GM23338 (cell line): ENCODE measurements around the gene CCDC102A. TPM values are rescaled to one million over a fixed set of nuclear protein-coding genes. Genes with fewer than 3 reads are reported as not detected.

Source experiments
- ATAC-seq: fragments of 200-7000 bp; cut with Tn5 transposase; 3 replicates; pipeline ENCODE4 v1.9.1; 2020
- DNase-seq: peaks from one replicate; pipeline ENCODE4 v3.0.0-alpha.2; 2015; ENCODE audit warnings: low spot score
- H2AFZ ChIP-seq: fragments of 200-600 bp; sonication (generic); 2 replicates; pipeline ENCODE4 v1.8.0; 2016; ENCODE audit warnings: antibody characterized with exemption, mild to moderate bottlenecking, moderate library complexity
- H3F3A ChIP-seq: fragments of 200-600 bp; sonication (generic); replicated peaks from 2 replicates; pipeline ENCODE4 v1.8.0; 2017; ENCODE audit warnings: antibody characterized with exemption, mixed run types, low read depth
- H3K27ac ChIP-seq: fragments of 200-600 bp; sonication (generic); 2 replicates; pipeline ENCODE4 v1.6.1; 2016; ENCODE audit warnings: low read depth
- H3K27me3 ChIP-seq: fragments of 200-600 bp; sonication (generic); 2 replicates; pipeline ENCODE4 v1.8.0; 2016; ENCODE audit warnings: mild to moderate bottlenecking, mixed run types, moderate library complexity; ENCODE audit not compliant: insufficient read depth
- H3K36me3 ChIP-seq: fragments of 200-600 bp; sonication (generic); 2 replicates; pipeline ENCODE4 v1.8.0; 2016; ENCODE audit warnings: mild to moderate bottlenecking; ENCODE audit not compliant: insufficient read depth
- H3K4me1 ChIP-seq: fragments of 200-600 bp; sonication (generic); 2 replicates; pipeline ENCODE4 v1.8.0; 2016; ENCODE audit warnings: mild to moderate bottlenecking, moderate library complexity; ENCODE audit not compliant: insufficient read depth
- H3K4me2 ChIP-seq: fragments of 200-600 bp; sonication (generic); 2 replicates; pipeline ENCODE4 v1.7.1; 2017; ENCODE audit warnings: mixed run types
- H3K4me3 ChIP-seq: fragments of 200-600 bp; sonication (generic); 2 replicates; pipeline ENCODE4 v1.6.1; 2016; ENCODE audit warnings: mixed run types
- H3K79me2 ChIP-seq: fragments of 200-600 bp; sonication (generic); replicated peaks from 2 replicates; pipeline ENCODE4 v1.8.0; 2017; ENCODE audit warnings: mild to moderate bottlenecking; ENCODE audit not compliant: insufficient read depth
- H3K9me2 ChIP-seq: fragments of 200-600 bp; sonication (generic); 2 replicates; pipeline ENCODE4 v1.8.0; 2017; ENCODE audit not compliant: insufficient read depth
- H4K20me1 ChIP-seq: fragments of 200-600 bp; sonication (generic); replicated peaks from 2 replicates; pipeline ENCODE4 v1.8.0; 2017; ENCODE audit warnings: mild to moderate bottlenecking; ENCODE audit not compliant: insufficient read depth
- H3K27ac Mint-ChIP-seq: 2 replicates; pipeline ENCODE4 v1.8.0; 2020; ENCODE audit warnings: inconsistent platforms, mild to moderate bottlenecking, moderate library complexity, mixed read lengths
- H3K27me3 Mint-ChIP-seq: 3 replicates; pipeline ENCODE4 v1.8.0; 2022; ENCODE audit warnings: low read depth, mild to moderate bottlenecking, moderate library complexity, mixed read lengths, inconsistent platforms; ENCODE audit not compliant: insufficient read depth, poor library complexity
- H3K36me3 Mint-ChIP-seq: 3 replicates; pipeline ENCODE4 v1.8.0; 2021; ENCODE audit warnings: low read depth, mild to moderate bottlenecking, inconsistent platforms, moderate library complexity, mixed read lengths
- H3K4me1 Mint-ChIP-seq: 3 replicates; pipeline ENCODE4 v1.8.0; 2020; ENCODE audit warnings: mild to moderate bottlenecking, inconsistent platforms, mixed read lengths
- H3K4me3 Mint-ChIP-seq: 3 replicates; pipeline ENCODE4 v1.8.0; 2021; ENCODE audit warnings: moderate library complexity, mild to moderate bottlenecking, inconsistent platforms, mixed read lengths
- H3K9me3 Mint-ChIP-seq: 3 replicates; pipeline ENCODE4 v1.8.0; 2020; ENCODE audit warnings: moderate library complexity, mild to moderate bottlenecking, inconsistent platforms, mixed read lengths
- CREB1 ChIP-seq: fragments of 250-450 bp; sonication (Bioruptor Pico); IDR thresholded peaks from 2 replicates; pipeline ENCODE4 v1.5.0; 2020; ENCODE audit warnings: low read depth, mild to moderate bottlenecking, moderate library complexity
- CTCF ChIP-seq, 2 experiments: fragments of 200-600 bp in 1 of 2; sonication (generic) in 1 of 2; conservative IDR thresholded peaks; 2 replicates each; pipeline versions ENCODE4 v1.5.1 to v1.6.1; 2016 to 2017; ENCODE audit warnings: antibody characterized with exemption in 2 of 2, low read depth in 2 of 2, mild to moderate bottlenecking in 2 of 2, moderate library complexity in 1 of 2
- ETS1 ChIP-seq: IDR thresholded peaks from 2 replicates; pipeline ENCODE4 v1.6.1; 2016; ENCODE audit warnings: antibody characterized with exemption
- EZH2 ChIP-seq: fragments of 200-600 bp; sonication (generic); IDR thresholded peaks from one replicate; pipeline ENCODE4 v1.8.0; 2017; ENCODE audit warnings: antibody characterized with exemption, mild to moderate bottlenecking, low read depth; ENCODE audit not compliant: unreplicated experiment
- EZH2phosphoT487 ChIP-seq: fragments of 200-600 bp; sonication (generic); IDR thresholded peaks from one replicate; pipeline ENCODE4 v1.8.1; 2018; ENCODE audit warnings: antibody characterized with exemption; ENCODE audit not compliant: unreplicated experiment
- JUNB ChIP-seq: IDR thresholded peaks from one replicate; pipeline ENCODE4 v1.6.1; 2016; ENCODE audit warnings: antibody characterized with exemption; ENCODE audit not compliant: unreplicated experiment
- NANOG ChIP-seq: IDR thresholded peaks from 2 replicates; pipeline ENCODE4 v1.6.1; 2016; ENCODE audit warnings: antibody characterized with exemption, borderline replicate concordance
- POLR2AphosphoS5 ChIP-seq: IDR thresholded peaks from 2 replicates; pipeline ENCODE4 v1.6.1; 2016; ENCODE audit warnings: antibody characterized with exemption, low read depth
- STAT1 ChIP-seq: IDR thresholded peaks from one replicate; pipeline ENCODE4 v1.6.1; 2016; ENCODE audit warnings: antibody characterized with exemption; ENCODE audit not compliant: unreplicated experiment
- ZNF114 ChIP-seq: fragments of 250-450 bp; sonication (Bioruptor Pico); IDR thresholded peaks from 2 replicates; pipeline ENCODE4 v1.5.0; 2020; ENCODE audit warnings: mild to moderate bottlenecking, moderate library complexity
- ZNF331 ChIP-seq: fragments of 250-450 bp; sonication (Bioruptor Pico); IDR thresholded peaks from 2 replicates; pipeline ENCODE4 v1.5.0; 2020; ENCODE audit warnings: low read depth, mild to moderate bottlenecking, moderate library complexity
- ZNF462 ChIP-seq: fragments of 250-450 bp; sonication (Bioruptor Pico); IDR thresholded peaks from 2 replicates; pipeline ENCODE4 v1.5.0; 2020; ENCODE audit warnings: mild to moderate bottlenecking, moderate library complexity
- polyA plus RNA-seq: library from polyadenylated mRNA; unstranded; fragments of >200 nt; fragmentation: Nextera tagmentation; extraction: Ambion mirVana; gene quantifications from 2 replicates; pipeline ENCODE4 v1.2.1, GENCODE V29; 2016
- total RNA-seq: library from RNA; depleted of rRNA; stranded (reverse); fragments of >200 nt; shearing (Covaris generic); gene quantifications from 2 replicates; pipeline ENCODE4 v1.2.3, GENCODE V29; 2014

Gene CCDC102A
- total and polyA plus RNA-seq, 2 experiments from 2014 or later, result 2.0 to 5.2 TPM

GRCh38 chr16:57468346-57468745, 68.0 kb downstream of the CCDC102A start (continued):
- no peak for TF ChIP-seq EZH2
- TF ChIP-seq STAT1, result no peak
- no peak for TF ChIP-seq POLR2AphosphoS5
- TF ChIP-seq JUNB, result no peak

- Histone ChIP-seq H3K79me2 (peaks cover 36% of the 10 kb centered on the region), H3F3A (no peaks in the 10 kb centered on the region; the same call in 1 of the 2 replicates), H3K9me2 (no peaks in the 10 kb centered on the region), H3K4me1 (peaks cover 9% of the 10 kb centered on the region; the same call in 1 of the 2 replicates), H3K4me3 (no peak overlapping the region), H3K4me2 (no peak overlapping the region), H4K20me1 (peaks cover 11% of the 10 kb centered on the region), H3K27ac (no peak overlapping the region), H3K36me3 (peaks cover 40% of the 10 kb centered on the region), H2AFZ (no peak overlapping the region), H3K27me3 (no peaks in the 10 kb centered on the region)
- Mint-ChIP-seq H3K9me3 (no peaks in the 10 kb centered on the region), H3K27me3 (peaks cover 5% of the 10 kb centered on the region), H3K4me3 (no peak overlapping the region; the same call in 2 of the 3 replicates), H3K27ac (no peak overlapping the region), H3K36me3 (peaks cover 61% of the 10 kb centered on the region), H3K4me1 (peaks cover 8% of the 10 kb centered on the region; the same call in 2 of the 3 replicates)
- ATAC-seq (no peak), DNase-seq (no peak)
- no peak for TF ChIP-seq EZH2
Observed at GRCh38 chr16:57464523-57464922, 71.8 kb downstream of the CCDC102A start.

GRCh38 chr16:57462978-57463362, 73.4 kb downstream of the CCDC102A start:
- H3K27me3 Mint-ChIP-seq, result peaks cover 3% of the 10 kb centered on the region
- Histone ChIP-seq H3K4me1 (peaks cover 9% of the 10 kb centered on the region; the same call in 1 of the 2 replicates), H3K27ac (no peak overlapping the region), H3K79me2 (peaks cover 33% of the 10 kb centered on the region), H3K9me2 (no peaks in the 10 kb centered on the region), H3K4me3 (peak overlapping the region; percentile 98), H4K20me1 (peaks cover 8% of the 10 kb centered on the region), H3F3A (no peaks in the 10 kb centered on the region; the same call in 1 of the 2 replicates), H3K4me2 (peak overlapping the region; percentile 96), H2AFZ (0 out of 2 replicates have a peak overlapping the region, but pooled peaks have one; percentile 63), H3K27me3 (no peaks in the 10 kb centered on the region), H3K36me3 (peaks cover 35% of the 10 kb centered on the region)
- DNase-seq, result no peak
- H3K36me3 Mint-ChIP-seq, result peaks cover 45% of the 10 kb centered on the region
- peak overlapping the region; percentile 94 for H3K27ac Mint-ChIP-seq
- H3K4me3 Mint-ChIP-seq, result peak overlapping the region; percentile 98
- ATAC-seq, result peak; percentile 61
- no peaks in the 10 kb centered on the region for H3K9me3 Mint-ChIP-seq
- H3K4me1 Mint-ChIP-seq, result peaks cover 8% of the 10 kb centered on the region; the same call in 2 of the 3 replicates
- TF ChIP-seq ZNF331 (CRISPR knock-in tag) (no peak), ZNF462 (CRISPR knock-in tag) (no peak), POLR2AphosphoS5 (no peak), STAT1 (no peak), NANOG (no peak), CTCF (conservative IDR thresholded peaks at IDR 0.05; ENCODE audit: low read depth in 2 of 2) (no peak), ETS1 (no peak), EZH2phosphoT487 (no peak), EZH2 (no peak), CREB1 (CRISPR knock-in tag) (no peak), ZNF114 (no peak), JUNB (no peak)
